CD4-positive, alpha-beta T cell treated with Interleukin-17A for 4 hours (primary cell): ENCODE results near the gene RNF169.

Source experiments
- DNase-seq: peaks from one replicate; pipeline ENCODE4 v3.0.0-alpha.2; 2020; ENCODE audit warnings: mixed read lengths

RNF169 gene

GRCh38 chr11:74826901-74827300, 78.3 kb downstream of the RNF169 start:
- no peak for DNase-seq

- no peak for DNase-seq
These were observed 88.5 kb downstream of the RNF169 start for GRCh38 chr11:74837191-74837590.

- DNase-seq, result no peak
These were observed 89.5 kb downstream of the RNF169 start for GRCh38 chr11:74838188-74838587.

- no peak for DNase-seq
These were observed 90.8 kb downstream of the RNF169 start for GRCh38 chr11:74839446-74839845.

- DNase-seq, result no peak
These were observed 91.3 kb downstream of the RNF169 start for GRCh38 chr11:74839971-74840370.

DNA sequence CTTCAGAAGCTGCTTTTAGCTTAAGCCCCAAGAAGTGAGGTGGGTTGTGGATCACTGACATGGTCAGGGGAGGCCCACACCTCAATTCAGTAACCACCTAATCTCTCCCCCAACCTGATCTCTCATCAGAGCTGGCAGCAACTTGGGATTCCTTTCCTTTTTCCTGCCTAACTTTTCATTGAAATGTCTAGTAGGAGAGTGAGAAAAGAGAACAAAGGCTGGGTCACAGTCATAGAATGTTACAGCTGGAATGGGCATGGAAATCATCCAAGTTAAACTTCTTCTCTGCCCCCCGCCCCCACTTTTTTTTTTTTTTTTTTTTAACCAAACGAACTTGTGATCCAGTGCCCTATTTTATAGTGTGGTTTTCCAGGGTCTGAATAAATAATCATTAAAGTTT, 91.8 kb downstream of the RNF169 start:
- DNase-seq, result no peak

DNA sequence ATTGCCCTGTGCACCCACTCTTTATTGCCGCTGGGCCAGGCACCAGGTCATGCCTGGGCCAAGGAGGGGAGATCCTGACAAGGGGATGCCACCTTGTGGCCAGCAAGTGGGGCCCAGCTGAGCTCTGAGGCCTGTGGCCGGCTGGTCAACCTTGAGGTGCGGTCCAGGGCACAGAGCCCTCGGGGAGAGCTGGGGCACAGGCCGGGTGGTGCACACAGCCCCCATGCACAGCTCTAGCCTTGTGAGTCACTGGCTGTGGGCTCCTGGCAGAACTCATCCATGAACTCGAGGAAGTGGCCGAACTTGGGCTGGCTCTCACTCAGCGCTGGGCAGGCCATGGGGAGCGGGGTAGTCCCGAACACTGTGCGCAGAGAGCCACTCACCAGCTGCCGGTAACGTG, 94.3 kb downstream of the RNF169 start:
- DNase-seq, result no peak

DNA sequence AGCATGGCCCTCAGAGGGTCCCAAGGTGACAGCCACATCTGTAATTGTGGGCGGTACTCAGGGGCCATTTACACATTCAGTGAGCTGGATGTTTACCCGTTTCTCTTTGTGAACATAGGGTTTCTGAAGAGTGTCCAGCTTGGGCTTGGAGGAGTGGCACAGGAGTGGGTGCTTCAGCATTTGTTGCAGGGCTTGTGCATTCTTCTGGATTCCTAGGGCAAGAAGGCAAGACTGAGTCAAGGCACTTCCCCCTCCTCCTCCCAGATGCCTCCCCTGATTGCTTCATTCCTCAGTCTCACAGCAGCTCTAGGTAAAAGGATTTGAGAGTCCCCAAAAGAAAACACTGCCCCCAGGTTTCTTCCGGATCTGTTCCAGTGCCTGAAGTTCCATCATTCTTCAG, 95.4 kb downstream of the RNF169 start:
- DNase-seq, result no peak

- no peak for DNase-seq
These were observed 96.2 kb downstream of the RNF169 start for GRCh38 chr11:74844865-74845264.

DNA sequence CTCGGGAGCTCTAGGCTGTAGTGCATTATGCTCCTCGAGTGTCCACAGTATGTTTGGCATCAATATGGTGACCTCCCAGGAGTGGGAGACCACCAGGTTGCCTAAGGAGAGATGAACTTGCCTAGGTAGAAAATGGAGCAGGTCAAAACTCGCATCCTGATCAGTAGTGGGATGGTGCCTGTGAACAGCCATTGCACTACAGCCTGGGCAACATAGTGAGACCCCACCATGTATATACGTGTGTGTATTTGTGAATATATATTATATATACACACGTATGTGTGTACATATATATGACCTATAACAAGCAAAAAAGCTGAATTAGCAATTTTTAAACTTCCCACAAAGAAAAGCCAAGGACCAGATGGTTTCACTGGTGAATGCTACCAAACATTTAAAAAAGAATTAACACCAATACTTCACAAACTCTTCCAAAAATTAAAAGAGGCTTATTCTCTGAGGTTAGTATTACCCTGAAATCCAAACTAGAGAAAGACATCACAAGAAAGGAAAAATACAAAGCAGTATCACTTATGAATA, 97.4 kb downstream of the RNF169 start:
- DNase-seq, result no peak

DNA sequence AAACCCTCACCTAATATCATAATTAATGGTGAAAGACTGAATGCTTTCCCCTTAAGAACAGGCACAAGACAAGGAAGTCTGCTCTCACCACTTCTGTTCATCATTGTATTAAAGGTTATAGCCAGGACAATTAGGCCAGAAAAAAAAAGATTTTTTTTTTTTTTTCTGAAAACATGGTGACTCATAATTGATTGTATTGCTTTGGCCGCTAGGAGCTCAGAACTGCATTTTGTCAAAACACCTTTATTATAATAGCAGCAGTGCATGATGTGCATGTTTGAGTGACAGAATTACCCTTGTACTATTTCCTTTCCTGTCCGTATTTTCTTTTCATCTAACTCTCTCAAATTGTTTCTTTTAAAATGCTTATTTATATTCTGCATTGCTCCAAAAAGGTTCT, 98.1 kb downstream of the RNF169 start:
- DNase-seq, result no peak

DNA sequence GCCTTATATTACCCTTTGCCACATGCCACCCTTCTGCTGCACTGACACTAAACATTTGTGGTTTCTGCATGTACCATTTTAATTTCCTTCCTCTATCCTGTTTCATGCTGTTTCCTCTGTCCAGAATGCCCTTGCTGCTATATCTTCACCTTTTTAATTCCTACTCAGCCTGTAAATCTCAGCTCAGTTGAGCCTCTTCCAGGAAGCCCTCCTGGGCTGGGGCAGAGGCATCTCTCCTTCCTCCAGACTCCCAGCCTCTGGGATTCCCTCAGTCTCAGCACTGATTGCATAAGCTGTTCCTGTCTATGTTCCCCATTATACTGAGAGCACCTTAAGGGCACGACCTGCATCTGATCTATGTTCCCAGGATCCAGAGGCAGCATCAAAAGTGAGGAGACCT, 98.7 kb downstream of the RNF169 start:
- no peak for DNase-seq

DNA sequence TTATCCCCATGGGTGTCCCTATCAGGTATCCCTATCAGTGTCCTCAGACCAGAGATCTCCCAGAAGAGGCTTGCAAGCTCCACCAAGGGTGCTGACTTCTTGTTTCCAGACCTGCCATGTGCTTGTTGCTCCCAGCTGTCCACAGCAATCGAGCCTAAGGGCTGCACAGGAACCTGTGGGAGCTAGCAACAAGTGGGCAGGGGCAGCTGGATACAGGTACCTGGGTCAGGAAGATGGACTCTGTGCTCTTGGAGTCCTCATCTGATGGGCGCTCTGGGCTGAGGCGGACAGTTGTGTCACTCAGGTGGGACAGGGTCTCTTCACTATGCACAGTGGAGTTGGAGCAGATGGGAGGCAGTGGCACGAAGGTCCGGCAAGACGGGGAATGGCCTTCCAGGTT, 99.2 kb downstream of the RNF169 start:
- DNase-seq, result no peak

- DNase-seq, result no peak
These were observed 101.1 kb downstream of the RNF169 start for GRCh38 chr11:74849525-74850391.

DNA sequence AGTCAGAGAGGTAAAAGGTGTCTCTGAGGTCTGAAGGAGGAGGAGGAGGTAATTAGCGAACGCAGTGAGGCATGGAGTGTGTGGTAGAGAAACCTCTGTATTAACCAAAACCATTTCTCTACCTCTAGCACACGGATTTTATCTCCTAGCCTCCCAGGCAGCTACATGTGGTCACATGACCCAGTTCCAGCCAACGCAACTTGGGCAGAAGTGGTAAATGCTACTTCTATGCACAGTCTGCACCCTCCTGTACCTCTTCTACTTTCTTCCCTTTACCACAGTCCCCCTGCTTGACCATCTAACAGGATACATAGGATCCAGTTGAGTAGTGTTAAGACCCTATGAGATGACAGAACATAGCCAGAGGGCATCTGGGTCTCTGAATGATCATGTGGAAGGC, 104.6 kb downstream of the RNF169 start:
- no peak for DNase-seq

DNA sequence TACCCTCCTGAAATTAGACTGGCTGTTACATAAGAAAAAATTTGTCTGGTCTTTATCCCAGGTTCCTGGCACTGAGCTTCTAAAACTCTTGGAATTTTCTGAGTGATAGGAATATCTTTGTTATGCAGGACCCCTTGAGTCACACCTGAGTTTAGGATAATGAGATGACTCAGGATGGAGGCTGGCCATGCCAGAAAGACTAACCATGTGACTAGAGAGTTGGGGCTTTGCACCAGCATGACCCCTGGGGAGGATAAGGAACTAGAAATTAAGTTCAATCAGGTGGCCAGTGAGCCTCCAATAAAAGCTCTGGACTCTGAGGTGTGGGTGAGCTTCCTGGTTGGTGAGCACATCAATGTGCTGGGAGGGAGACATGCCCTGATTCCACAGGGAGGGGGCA, 112.1 kb downstream of the RNF169 start:
- no peak for DNase-seq

GRCh38 chr11:74863410-74863809, 114.8 kb downstream of the RNF169 start:
- DNase-seq, result no peak

DNA sequence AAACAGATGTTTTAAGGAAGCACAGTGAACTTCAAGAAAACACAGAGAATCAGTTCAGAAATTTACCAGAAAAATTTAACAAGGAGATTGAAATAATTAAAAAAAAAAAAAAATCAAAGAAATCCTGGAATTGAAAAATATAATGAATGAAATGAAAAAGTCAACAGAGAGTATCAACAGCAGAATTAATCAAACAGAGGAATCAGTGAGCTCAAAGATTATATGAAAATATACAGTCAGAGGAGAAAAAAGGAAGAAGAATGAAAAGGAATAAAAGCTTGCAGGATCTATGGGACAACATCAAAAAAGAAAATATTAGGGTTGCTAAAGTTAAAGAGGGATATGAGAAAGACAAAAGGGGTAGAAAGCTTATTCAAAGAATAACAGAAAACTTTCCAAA, 117.9 kb downstream of the RNF169 start:
- DNase-seq, result no peak

GRCh38 chr11:74870485-74870884, 121.8 kb downstream of the RNF169 start:
- no peak for DNase-seq

- no peak for DNase-seq
These were observed 122.4 kb downstream of the RNF169 start for GRCh38 chr11:74871037-74871436.

DNA sequence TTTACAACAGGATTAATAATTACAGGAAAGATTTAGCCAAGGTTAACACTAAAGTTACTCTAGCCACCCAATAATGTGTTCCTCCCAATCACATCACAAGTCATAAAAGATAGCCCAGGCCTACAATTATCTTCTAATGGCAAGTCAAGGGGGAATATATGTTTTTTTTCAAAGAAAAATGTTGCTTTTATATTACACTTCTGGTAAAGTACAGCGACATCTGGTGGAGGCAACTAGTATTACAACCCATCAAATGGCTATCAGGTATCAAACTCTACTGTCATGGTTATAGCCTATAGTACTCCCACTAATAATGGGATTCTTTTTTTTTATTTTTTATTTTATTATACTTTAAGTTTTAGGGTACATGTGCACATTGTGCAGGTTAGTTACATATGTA, 128.5 kb downstream of the RNF169 start:
- DNase-seq, result no peak
